GM12891 (cell line): Measurements from ENCODE around the gene UGT2B11.

ENCODE experiments used
- DNase-seq: peaks from one replicate; pipeline ENCODE4 v3.0.0; 2011; ENCODE audit warnings: low spot score; ENCODE audit not compliant: insufficient read length
- FAIRE-seq: peaks from 2 replicates; lab custom pipeline; 2011; peaks lifted over from hg19 to GRCh38; lab: Jason Lieb, UNC
- PAX5 ChIP-seq: IDR thresholded peaks from 2 replicates; pipeline ENCODE4 v1.6.1; 2011; ENCODE audit warnings: low read length, moderate library complexity, mild to moderate bottlenecking; ENCODE audit not compliant: insufficient read depth, severe bottlenecking
- POLR2A ChIP-seq: IDR thresholded peaks from 2 replicates; pipeline ENCODE4 v1.6.1; 2011; ENCODE audit warnings: low read depth, low read length, control low read depth
- POLR2AphosphoS5 ChIP-seq: IDR thresholded peaks from 2 replicates; pipeline ENCODE4 v1.6.1; 2011; ENCODE audit warnings: low read depth, low read length, control low read depth
- POU2F2 ChIP-seq: IDR thresholded peaks from 2 replicates; pipeline ENCODE4 v1.6.1; 2011; ENCODE audit warnings: low read depth, mild to moderate bottlenecking, control low read depth, low read length, moderate library complexity
- SPI1 ChIP-seq: IDR thresholded peaks from 2 replicates; pipeline ENCODE4 v1.6.1; 2011; ENCODE audit warnings: low read depth, low read length, control low read depth
- TAF1 ChIP-seq: IDR thresholded peaks from 2 replicates; pipeline ENCODE4 v1.6.1; 2011; ENCODE audit warnings: low read depth, low read length, control low read depth

Gene UGT2B11

DNA sequence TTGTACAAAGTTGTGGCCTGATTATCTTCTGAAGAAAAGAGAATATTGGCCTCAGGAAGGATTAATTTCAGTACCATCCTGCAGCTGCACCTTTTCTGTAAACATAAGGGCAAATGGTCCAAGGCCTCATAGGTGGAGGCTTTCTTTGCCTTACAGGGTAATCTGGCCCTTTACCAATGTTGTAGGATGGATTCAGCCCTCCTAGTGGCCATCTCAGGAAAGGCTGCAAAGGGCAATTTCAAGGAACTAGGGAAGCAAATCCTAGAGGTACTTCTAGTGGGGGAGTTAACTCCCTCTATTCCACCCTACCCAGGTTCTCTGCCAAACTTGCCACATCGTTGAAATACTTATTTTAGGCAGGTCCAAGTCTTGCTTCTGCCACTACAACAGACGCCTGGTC, 57.6 kb downstream of the UGT2B11 start:
- no peak for DNase-seq
- TF ChIP-seq POLR2AphosphoS5: no peak

DNA sequence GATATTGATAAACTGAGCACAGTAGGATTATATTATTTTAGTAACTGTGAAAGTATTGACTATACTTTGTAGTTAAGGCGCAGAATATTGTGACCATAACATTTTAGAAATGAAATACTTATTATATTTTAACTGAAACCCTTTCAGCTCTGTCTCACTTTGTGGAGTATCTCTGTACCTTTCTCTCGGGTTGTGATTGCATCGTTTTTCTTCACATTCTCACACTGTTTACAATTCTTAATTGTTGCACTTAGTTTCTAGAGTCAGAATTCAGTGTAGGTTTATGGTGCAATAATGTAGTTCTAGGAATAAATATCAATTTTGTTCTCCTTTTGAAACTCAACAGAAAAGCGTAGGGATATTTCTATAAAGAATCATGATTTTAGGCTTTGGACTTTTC, 60.5 kb downstream of the UGT2B11 start:
- DNase-seq (no peak), FAIRE-seq (no peak)
- TF ChIP-seq POLR2AphosphoS5 (no peak), TAF1 (no peak), POU2F2 (no peak), SPI1 (no peak), POLR2A (no peak), PAX5 (no peak)

More for the DNA sequence above, 57.6 kb downstream of the UGT2B11 start:
- no peak for FAIRE-seq
